ENCODE data around the gene PPP1R15A.
"Not testable (repeated sequence)": the region's sequence is repeated elsewhere in the genome, so short reads cannot be mapped to it uniquely, and the experiment has no call there.

The PPP1R15A gene

DNA sequence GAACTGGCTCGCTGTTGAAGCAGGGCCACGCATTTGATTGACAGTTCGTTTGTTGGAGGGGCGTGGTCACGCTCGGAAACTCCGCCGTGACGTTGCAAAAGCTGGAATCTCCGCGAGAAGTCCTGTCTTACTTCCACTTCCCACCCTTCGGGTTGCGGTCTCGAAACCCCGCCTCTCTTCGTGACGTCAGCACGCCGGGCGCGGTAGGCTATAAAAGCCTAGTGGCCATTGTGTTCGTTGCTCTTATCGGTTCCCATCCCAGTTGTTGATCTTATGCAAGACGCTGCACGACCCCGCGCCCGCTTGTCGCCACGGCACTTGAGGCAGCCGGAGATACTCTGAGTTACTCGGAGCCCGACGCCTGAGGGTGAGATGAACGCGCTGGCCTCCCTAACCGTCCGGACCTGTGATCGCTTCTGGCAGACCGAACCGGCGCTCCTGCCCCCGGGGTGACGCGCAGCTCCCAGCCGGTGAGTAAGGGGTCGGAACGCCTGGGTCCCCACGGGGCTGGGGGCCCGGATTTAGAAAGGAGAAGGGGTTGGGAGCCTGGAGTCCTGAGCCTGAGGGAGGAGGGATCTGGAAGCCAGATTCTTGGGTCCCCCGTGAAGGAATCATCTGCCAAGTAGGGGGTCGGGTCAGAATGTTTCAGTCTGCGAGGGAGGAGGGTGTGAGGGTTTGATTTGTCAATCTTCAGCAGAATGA, at the start of gene PPP1R15A:
TSS of gene PPP1R15A (plus strand) at position 240 of the 702 bp plus-strand sequence. CDS start 813 bp downstream, outside the sequence.
- DNase-seq: peak; percentile 100

DNA sequence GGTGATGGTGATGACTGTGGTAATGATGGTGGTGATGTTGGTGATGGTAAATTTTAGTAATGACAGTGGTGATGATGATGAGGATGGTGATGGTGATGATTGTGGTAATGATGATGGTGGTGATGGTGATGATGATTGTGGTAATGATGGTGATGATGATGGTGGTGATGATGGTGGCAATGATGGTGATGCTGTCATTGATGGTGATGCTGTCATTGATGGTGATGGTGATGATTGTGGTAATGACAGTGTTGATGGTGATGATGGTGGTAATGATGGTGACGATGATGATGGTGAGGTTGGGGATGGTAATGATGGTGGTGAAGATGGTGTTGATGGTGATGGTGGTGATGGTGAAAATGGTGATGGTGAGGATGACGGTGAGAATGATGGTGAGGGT, 49.7 kb upstream of the PPP1R15A start:
- DNase-seq: no peak

DNA sequence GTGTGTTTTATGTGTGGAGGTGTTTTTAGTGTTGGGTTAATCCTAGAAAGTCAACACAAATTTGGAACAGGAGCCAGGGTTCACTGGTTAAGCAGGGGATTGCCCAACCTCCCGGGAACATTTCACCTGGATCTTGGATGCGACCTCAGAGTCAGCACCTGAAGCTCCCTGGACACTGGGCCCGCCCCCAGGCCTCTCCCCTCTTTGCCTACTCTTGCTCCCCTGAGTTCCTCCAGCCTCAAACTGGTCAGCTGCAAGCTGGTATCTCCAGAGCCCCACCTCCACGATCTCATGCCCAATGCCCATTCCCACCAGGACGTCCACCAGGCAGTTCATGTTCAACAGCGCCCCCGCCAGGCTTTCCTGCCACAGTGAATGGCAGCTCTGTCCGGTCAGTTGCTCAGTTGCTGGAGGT, 45.6 kb upstream of the PPP1R15A start:
- no peak for DNase-seq

DNA sequence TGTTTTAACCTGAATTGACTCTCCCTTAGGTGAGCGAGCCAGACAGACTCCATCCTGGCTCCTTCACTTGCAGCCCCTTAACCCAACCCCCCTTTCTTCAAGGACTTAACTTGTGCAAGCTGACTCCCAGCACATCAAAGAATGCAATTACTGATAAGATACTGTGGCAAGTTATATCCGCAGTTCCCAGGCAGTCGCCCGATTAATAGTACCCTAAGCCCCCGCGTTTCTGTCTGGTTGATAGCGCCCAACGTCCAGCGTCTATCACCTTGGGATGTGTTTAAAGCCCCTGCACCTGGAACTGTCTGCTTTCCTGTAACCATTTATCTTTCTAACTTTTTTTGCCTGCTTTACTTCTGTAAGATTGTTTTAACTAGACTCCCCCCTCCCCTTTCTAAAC, 42.1 kb upstream of the PPP1R15A start:
- DNase-seq: no peak

DNA sequence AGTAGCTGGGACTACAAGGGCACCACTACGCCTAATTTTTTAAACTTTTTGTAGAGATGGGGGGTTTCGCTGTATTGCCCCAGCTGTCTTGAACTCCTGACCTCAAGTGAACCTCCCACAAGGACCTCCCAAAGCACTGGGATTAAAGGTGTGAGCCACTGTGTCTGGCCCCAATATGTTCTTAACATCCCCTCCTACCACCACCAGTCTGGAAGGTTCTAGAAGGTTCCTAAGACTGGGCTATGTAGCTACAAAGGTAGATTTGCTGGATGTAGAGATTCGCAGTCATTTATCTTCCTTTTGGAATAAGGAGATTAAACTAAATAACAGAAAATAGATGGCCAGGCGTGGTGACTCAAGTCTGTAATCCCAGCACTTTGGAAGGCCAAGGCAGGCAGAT, 41.3 kb upstream of the PPP1R15A start:
- DNase-seq: no peak

DNA sequence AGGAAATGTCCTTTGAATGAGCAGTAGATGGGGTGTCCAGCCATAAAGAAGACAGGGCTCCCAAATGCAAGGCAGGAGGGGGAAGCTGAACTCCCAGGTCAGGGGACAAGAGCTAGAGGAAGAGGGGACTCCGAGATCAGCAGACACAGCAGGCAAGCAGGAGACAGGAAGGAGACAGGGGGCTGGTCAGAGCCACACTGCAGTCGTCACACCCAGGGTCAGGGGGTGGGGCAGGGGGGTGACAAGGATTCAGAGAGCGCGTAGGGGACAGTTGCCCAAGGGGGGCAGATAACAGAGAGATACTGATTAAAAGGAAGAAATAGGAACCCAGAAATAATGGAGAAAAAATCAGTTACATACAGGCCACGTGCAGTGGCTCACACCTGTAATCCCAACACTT, 39.2 kb upstream of the PPP1R15A start:
- DNase-seq: no peak

DNA sequence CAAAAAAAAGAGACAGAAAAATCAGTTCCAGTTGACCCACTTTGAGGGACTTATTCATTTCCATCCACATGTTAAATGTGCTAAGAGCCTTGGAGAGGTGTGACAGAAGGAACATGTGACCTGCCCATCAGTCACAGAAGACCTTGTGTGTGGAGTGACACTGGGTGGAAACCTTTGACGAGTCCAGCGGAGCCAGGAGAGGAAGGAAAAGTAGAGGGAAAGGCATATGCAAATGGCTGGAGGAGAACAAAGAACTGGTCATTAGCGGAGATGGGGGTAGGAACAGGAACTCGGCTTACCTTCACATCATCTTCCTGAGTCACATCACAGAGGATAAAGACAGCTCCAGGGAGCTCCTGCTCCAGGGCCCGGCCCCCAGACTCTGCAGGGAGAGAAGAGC, 38.2 kb upstream of the PPP1R15A start:
- DNase-seq: no peak

DNA sequence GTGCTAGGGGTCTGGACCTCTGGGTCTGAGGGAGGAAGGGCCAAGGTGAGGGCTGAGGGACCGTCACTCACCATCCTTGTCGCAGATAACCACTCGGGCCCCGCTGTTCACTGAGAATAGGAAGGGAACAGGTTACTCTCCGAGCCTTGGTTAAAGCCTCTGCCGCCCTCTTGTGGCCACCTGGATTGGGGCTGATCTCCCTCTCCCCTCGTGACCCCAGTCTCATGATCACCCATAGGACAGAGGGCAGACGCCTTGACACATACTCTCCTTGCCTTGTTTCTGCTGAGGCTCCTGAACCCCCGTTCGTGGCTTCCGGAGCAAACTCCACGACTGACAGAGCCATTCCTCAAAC, 36.5 kb upstream of the PPP1R15A start:
- DNase-seq: peak; percentile 98

DNA sequence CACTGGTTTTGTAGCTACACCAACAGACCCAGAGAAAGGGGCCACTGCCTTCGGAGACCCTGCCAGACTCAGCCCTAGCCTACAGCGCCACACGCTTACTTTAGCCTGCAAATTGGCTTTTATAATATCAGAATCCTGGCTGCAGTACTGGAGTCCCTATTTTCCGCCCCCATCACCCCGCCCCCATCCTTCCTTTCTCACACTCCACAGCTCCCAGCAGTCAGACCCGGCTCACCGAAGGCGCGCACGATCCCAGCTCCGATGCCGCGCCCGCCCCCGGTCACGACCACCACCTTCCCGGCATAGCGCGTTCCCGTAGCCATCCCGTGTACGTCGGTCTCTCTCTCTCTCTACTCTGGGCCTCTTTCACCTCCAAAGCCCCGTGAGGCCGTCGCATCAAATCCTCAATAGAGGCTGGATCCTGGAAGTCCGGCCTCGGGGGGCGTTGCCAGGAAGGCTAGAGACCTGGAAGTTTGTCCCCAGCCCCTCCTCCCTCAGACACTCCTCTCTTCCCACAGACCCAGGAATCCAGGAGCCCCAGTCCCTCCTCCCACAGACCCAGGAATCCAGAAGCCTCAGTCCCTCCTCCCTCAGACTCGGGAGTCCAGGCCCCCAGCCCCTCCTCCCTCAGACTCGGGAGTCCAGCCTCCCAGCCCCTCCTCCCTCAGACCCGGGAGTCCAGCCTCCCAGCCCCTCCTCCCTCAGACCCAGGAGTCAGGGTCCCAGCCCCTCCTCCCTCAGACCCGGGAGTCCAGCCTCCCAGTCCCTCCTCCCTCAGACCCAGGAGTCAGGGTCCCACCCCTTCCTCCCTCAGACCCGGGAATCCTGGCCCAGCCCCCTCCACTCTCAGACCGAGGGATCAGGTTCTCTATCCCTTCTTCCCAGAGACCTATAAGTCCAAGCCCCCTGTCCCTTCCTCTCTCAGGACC, 35.9 kb upstream of the PPP1R15A start, which contains the start of gene HSD17B14:
TSS of gene HSD17B14 (minus strand) at position 403 of the 929 bp plus-strand sequence. CDS start at position 323, 80 bp downstream.
- peak; percentile 26 to 38 for DNase-seq

DNA sequence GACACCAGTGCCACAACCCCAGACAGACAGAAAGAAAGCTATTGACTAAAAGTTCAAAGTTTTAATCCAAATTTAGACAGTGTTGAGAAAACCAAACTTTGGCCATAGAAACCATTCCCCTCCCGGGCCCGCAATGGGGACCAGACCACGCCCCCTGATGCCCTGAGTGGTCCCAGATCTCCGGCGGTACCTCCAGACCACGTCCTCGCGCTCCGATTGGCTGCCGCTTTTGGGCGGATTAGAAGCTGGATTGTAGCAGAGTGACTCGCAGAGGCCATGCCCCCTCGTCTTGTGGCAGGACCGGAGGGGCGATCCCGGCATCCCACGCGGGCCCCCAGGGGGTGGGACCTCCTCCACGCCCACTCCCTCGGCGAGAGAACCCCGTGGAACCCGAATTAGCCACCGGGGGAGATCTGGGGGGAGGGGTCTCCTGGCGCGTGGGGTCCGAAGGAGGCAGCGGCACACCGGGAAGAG, 35.1 kb upstream of the PPP1R15A start:
- peak; percentile 87 to 88 for DNase-seq

DNA sequence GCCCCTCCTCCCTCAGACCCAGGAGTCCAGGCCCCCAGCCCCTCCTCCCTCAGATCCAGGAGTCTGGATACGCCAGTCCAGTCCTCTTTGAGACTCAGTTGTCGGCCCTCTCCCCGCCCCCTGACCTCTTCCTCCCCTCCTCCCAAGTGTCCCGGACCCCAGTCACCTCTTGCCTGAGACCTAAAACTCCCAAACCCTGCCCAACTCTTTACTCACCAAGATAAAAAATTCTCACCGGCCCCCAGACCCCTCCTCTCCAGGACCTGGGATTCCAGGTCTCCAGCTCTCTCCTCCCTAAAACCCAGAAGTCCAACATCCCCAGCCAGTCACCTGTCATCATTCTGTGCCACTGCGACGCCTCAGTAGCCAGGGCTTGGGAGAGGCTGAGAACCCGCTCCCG, 34.5 kb upstream of the PPP1R15A start:
- no peak for DNase-seq

DNA sequence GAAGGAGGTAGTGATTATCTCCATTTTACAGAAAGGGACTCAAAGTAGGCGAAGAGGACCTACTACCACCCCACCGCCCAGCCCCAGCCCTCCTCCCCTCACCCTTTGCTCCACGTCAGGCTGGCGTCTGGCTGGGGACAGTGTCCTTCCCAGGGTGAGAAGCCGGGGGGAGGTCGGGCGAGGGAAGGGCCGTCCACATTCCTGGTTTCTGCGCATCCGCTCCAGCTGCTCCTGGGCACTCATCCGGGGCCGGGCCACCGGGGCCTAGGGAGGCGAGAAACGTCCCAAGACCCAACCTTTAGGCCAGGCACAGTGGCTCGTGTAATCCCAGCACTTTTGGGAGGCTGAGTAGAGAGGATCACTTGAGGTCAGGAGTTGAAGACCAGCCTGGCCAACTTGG, 31.2 kb upstream of the PPP1R15A start:
- DNase-seq: no peak

DNA sequence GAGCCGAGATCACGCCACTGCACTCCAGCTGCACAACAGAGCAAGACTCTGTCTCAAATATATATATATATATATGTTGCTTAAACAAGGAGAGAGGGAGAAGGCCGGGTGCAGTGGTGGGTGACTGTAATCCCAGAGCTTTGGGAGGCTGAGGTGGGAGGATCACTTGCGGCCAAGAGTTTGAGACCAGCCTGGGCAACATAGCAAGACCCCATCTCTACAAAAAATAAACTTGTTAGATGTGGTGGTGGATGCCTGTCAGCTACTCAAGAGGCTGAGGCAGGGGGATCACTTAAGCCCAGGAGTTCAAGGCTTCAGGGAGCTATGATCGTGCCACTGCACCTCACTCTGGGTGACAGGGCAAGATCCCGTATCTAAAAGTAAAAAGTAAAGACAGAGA, 30.6 kb upstream of the PPP1R15A start:
- no peak for DNase-seq

DNA sequence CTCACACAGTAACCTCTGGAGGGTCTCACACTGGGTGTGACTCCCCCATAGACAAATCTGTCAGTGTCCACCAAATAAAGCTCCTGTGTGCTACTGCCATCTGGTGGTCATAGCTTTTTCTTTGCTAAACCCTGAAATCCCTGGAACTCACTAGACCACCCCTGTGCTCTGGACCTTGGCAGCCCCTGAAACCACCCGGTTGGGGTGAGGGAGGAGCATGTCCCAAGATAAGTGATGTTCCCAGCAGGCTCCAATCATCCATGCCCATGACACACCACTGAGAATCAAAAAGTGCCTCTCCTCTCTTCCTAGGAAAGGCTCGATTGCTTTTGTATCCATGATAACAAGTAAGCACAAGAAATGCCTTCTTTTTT, 29.4 kb upstream of the PPP1R15A start:
- DNase-seq: peak; percentile 54 to 58

DNA sequence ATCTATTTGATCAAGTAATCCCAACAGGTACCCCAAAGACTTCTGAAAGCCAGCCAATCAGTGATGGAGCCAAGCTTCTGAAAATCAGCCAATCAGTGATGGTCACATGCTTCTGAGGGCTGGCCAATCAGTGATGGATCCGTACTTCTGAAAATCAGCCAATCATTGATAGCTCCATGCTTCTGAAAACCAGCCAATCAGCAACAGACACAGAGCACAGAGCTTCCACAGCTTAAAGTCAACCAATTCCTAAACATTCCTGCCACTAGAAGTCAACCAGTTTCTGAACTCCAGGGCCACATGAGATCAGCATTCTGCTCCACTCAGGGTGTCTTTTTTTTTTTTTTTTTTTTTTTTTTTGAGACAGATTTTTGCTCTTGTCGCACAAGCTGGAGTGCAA, 27.7 kb upstream of the PPP1R15A start:
- peak in 1 of 2 experiments; percentile 23 for DNase-seq

DNA sequence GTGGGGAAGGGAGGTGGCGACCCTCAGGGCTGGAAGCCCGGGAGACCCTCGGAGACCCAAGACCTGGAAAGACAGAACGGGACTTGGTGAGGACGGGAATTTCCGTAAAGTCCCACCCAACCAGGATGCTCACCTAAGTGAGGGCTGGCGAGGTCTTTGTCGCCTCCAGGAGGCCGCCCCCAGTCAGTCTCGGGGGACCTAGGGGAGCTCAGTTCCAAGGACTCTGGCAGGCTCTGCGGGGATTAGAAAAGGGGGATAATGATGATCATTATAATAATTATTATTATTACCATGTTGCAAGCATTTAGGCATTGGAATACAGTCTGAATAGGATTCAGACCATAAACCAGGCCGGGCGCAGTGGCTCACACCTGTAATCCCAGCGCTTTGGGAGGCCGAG, 26.8 kb upstream of the PPP1R15A start:
- no peak for DNase-seq

DNA sequence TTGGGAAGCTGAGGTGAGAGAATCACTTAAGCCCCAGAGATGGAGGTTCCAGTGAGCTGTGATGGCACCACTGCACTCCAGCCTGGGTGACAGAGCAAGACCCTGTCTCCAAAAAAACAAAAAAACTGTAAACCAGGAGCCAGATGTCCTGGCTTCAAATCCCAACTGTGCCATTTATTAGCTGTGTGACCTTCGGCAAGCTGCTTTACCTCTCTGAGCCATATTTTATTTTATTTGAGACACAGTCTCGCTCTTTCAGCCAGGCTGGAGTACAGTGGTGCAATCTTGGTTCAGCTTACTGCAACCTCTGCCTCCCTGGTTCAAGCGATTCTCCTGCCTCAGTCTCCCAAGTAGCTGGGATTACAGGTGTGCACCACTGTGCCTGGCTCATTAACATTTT, 25.6 kb upstream of the PPP1R15A start:
- DNase-seq: not testable (repeated sequence)

DNA sequence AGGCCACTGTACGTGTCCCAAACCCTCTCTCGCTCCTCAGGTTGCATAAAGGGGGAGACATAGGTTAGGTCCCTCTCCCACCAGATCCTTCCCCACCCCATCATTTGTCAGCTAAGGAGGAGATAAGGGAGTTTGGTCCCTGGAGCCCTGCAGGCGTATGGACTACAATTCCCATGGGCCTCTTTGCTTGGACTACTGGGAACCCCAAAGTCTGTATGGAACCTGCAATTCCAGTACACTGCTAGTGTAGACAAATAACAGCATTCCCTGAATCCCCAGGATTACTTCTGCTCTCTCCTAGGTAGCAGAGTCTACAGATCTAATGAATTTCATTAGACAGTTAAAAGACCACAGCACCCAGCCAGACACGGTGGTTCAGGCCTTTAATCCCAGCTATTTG, 19.9 kb upstream of the PPP1R15A start:
- no peak for DNase-seq

DNA sequence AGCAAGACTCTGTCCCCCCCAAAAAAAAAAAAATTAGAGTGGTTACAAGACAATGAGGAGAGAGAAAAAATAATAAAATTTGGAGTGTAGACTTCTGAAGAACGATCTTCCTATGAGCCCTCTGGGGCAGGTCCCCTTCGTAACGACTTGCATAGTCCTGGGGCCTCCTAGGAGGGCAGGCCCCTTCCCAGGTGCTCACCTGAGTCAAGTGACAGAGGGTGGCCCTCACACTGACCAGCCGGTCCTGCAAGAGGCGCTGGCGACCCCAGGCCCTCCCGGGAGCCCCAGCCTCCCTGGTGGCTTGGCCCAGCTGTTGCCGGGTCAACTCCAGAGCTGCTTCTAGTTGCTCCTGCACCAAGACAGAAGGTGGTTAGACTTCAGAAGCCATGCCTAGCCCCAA, 18.7 kb upstream of the PPP1R15A start:
- DNase-seq: no peak

DNA sequence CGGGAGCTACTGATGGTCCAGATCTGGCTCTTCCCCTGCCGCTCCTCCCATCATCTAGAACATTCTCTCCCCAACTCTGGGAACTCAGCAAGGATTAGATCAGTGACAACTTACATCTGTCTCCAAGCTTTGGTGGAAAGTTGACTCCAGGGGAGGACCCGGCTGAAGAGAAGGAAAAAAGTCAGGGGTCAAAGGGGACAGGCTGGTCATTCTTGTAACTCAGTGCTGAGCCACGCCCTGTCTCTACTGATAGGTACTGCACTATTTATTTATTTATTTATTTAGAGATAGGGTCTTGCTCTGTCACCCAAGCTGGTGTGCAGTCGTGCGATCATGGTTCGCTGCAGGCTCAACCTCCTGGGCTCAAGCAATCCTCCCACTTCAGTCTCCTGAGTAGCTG, 18.1 kb upstream of the PPP1R15A start:
- no peak for DNase-seq

DNA sequence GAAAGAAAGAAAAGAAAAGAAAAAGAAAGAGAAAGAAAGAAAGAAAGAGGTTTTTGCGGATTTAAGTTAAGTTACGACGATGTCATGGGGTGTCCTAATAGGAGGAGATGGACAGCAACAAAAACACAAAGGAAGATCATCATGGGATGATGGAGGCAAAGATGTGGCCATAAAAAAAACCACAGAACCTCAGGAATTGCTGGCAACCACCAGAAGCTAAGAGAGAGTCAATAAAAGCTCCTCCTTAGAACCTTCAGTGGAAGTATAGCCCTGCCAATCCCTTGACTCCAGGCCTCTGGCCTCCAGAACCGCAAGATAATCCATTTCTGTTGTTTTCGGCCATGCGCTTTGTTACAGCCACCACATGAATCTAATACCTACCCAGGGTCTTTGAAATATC, 15.3 kb upstream of the PPP1R15A start:
- DNase-seq: no peak

DNA sequence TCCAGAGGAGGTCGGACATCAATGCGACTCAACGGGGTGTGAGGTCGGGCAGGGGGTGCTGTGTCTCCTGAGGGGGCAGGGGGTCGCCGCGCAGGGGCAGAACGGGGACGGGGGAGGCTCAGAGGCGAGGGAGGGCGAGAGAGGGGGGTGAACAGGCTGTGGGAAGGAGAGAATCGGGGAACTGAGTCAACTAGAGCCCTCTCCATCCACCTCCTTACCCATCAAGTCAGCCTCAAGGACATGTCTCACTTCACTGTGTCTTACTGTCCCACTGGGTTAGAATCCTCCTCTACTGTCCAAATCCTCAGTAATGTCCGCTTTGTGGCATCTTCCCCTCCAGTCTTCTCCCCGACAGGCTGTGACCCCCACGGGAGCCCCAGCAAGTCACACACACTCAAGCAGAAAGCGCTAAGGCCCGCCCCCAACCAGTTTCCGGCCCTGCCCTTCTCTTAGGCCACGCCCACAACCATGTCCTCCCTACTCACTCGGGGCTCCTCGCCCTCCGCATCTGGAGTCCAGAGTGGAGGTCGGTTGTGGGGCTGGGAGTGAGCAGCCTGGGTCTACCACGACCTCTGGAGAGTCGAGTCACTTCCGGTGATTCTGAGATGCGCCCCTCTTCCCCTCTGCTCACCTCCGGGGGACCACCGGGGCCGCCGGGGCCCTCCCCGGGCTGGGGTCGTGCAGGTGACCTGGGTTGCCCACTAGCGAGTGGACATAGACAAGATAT, 13.1 kb upstream of the PPP1R15A start:
- DNase-seq: peak; percentile 86 to 88
